Activated CD4-positive, alpha-beta T cell treated with anti-CD3 and anti-CD28 coated beads, Interleukin-2, amount 50 U/mL, for 4 hours (primary cell): ENCODE data around the gene ALKBH5.
"Not testable (repeated sequence)": the region's sequence is repeated elsewhere in the genome, so short reads cannot be mapped to it uniquely, and the experiment has no call there.

Experiments
- DNase-seq, 2 experiments: peaks; one replicate each; pipeline ENCODE4 v3.0.0-alpha.2; 2020

Gene ALKBH5

GRCh38 chr17:18186627-18186982 lies 3.0 kb downstream of the ALKBH5 start:
- no peak for DNase-seq

DNA sequence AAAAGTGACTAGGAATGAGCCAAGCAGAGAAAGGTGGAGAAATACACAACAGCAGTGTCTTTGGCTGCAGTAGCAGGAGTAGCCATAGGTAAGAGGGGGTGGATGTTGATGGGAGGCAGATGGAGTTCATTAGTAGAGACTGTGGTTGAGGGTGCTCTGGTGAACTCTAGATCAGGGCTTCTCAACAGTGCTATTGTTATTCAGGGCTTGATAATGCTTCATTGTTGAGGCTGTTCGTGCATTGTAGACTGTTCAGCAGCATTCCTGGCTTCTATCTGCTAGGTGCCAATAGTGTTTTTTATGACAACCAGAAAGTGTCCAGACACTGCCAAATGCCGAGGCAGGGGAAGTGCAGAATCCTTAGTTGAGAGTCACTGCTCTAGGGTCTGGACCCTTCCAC lies 3.6 kb downstream of the ALKBH5 start:
- no peak for DNase-seq

DNA sequence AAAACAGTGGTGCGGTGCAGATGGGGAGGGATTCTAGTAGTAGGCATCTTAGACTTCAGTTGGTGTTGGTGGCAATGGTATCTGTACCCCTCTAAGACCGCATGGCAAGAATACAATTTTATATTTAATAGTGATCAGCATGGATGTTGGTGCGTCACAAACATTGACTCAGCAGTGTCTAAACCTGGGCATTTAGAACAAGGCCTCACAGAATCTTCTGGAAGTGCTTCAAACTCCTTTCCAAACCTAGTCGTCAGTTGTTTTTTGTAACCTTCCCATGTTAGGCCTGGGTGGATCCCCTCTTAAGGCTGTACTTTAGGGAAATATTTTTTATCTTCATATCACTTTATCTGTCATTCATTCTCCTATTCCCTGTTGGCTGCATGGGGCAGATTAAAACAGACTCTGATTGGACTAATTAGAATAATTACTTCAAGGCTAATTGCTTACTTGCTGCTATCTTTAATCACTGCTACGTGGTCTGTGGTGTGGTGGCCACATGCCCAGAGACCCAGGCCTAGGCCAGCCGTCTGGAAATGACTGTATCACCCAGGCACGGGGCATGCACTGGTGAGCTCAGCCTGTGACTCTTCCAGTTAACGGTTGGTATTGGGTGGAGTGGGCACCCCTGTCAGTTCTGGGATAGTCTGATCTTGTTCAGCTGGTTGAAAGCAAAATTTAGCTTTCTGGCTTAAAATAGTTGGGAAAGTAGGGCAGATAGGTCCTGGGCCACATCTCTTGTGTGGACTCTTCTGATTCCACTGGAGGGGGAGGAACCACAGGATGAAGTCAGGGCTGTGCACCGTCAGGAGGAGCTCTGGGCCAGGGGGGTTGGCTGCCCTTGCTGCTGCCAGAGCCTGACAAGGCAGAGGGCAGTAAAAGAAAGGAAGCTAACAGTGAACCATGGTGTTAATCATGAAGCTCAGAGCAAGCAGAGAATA lies 4.5 kb downstream of the ALKBH5 start:
- DNase-seq: no peak

- no peak for DNase-seq
These were observed 7.1 kb downstream of the ALKBH5 start for GRCh38 chr17:18190628-18191235.

- DNase-seq: no peak
These were observed 7.6 kb downstream of the ALKBH5 start for GRCh38 chr17:18191236-18191667.

- DNase-seq: no peak
These were observed 8.3 kb downstream of the ALKBH5 start for GRCh38 chr17:18191967-18192366.

DNA sequence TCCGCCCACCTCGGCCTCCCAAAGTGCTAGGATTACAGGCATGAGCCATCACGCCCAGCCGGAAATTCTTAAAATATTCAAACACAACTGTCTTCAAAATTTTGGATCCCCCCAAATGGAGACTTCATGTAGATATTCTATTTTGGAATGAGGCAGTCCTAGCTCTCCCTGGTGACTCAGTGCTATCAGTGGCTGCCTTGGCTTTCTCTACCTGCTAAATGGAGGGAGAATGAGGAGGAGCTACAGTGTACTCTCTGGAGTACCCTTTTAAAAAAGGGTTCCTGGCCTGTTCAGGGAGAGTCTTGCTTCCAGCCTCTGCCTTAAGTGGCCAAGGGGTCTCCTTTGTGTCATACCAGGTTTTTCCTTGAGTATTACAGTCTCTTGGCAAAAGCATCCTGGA lies 10.8 kb downstream of the ALKBH5 start:
- no peak for DNase-seq

GRCh38 chr17:18194804-18195203 lies 11.2 kb downstream of the ALKBH5 start:
- DNase-seq: no peak

GRCh38 chr17:18195246-18195645 lies 11.6 kb downstream of the ALKBH5 start:
- no peak for DNase-seq

GRCh38 chr17:18197535-18198194 lies 14.0 kb downstream of the ALKBH5 start:
- DNase-seq: no peak

- no peak for DNase-seq
These were observed 14.9 kb downstream of the ALKBH5 start for GRCh38 chr17:18198530-18198929.

DNA sequence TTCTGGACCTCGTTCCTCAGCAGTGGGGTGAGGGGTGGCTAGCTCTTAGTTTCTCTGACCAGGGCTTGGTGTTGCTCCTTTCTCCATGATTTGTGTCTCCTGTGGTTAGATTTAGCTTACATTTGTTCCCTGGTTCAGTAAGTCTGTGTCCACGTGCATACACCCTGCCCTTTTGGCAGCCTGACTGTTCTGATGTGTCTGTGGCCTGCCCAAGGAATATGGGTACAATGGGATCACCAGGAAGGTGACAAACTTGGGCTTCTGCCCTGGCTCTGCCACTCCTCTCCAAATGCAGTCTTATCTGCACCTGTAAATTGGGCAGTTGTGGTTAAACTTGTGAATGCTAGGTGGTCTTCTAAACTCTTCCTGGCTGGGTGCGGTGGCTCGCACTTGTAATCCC lies 17.5 kb downstream of the ALKBH5 start:
- no peak for DNase-seq

- DNase-seq: no peak
These were observed 19.7 kb downstream of the ALKBH5 start for GRCh38 chr17:18203308-18203707.

GRCh38 chr17:18205861-18206260 lies 22.2 kb downstream of the ALKBH5 start:
- no peak for DNase-seq

GRCh38 chr17:18206962-18207361 lies 23.3 kb downstream of the ALKBH5 start:
- no peak for DNase-seq

GRCh38 chr17:18208092-18208491 lies 24.5 kb downstream of the ALKBH5 start:
- no peak for DNase-seq

DNA sequence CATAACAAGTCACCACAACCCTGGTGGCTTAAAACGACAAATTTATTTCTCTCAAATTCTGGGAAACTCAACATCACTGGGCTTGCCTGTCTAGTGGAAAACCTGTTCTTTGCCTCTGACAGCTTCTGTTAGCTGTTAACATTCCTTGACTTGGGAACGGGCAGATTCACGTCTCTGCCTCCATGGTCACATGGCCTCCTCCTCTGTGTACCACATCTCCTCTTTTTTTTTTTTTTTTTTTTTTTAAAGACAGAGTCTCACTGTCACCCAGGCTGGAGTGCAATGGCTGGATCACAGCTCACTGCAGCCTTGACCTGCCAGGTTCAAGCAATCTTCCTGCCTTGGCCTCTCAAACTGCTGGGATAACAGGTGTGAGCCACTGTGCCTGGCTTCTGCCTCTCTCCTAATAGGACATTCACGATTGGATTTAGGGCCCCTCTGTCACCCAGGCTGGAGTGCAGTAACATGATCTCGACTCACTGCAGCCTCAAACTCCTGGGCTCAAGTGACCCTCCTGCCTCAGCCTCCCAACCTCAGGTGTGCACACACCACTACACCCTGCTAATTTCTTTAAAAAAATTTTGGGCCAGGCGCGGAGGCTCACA lies 30.1 kb downstream of the ALKBH5 start:
- no peak for DNase-seq

- DNase-seq: not testable (repeated sequence)
These were observed 33.3 kb downstream of the ALKBH5 start for GRCh38 chr17:18216906-18217305.

DNA sequence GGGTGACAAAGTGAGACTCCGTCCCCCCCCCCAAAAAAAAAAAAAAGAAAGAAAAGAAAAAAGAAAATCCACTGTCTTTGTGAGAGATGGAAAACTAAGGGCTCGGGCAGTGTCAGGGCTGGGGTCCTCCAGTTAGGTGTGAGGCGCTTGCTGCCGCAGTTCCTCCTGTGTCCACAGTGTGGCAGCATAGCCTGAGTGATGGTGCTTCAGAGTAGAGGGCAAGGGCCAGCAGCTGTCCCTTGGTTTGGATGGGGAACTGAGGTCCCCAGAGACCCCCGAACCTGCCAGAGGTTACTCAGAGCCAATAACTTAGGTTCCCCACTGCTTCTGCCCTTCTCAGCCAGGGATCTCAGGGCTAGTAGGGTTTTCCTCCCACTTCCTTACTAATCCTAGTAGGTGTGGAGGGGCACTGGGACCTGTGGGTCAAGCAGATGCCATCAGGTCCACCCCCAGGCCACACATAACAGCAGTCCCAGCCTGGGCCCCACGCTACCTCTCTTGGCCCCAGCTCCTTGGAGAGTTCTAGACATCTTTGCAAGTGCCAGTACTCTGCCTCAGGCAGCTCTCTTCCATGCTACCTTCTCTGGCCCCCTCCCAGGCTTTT lies 33.9 kb downstream of the ALKBH5 start:
- peak; percentile 65 to 69 for DNase-seq

GRCh38 chr17:18218756-18219415 lies 35.3 kb downstream of the ALKBH5 start:
- DNase-seq: no peak

- no peak for DNase-seq
These were observed 40.4 kb downstream of the ALKBH5 start for GRCh38 chr17:18224053-18224386.

GRCh38 chr17:18224387-18225120 lies 40.9 kb downstream of the ALKBH5 start:
- DNase-seq: no peak
